Measurements from ENCODE around the gene GALNS. TPM values are rescaled to one million over a fixed set of nuclear protein-coding genes. Genes with fewer than 3 reads are reported as not detected.

GALNS gene
- total and polyA plus RNA-seq, 2 of the 8 experiments (the other 6 are each of a cell fraction or from before 2014, with no cell fraction given): 8.9 to 17.8 TPM

GRCh38 chr16:88804173-88804551, 52.6 kb downstream of the GALNS start:
- CTCF ChIA-PET (ENCODE audit: partially characterized antibody): interaction anchor here (1.5 to 1.8 kb wide), 2 partner anchors 9 to 12 kb away, joined by 3 to 6 read pairs; no protein-coding TSS in a partner anchor
- no peak for TF ChIP-seq NANOG (IDR thresholded peaks at IDR 0.05; ENCODE audit: insufficient read depth, low read depth, low read length, poor library complexity, severe bottlenecking)
- no peak for TF ChIP-seq ATF3 (IDR thresholded peaks at IDR 0.05; ENCODE audit: insufficient read depth, low read depth, low read length)
- TF ChIP-seq GTF2F1 (IDR thresholded peaks at IDR 0.05; ENCODE audit: borderline replicate concordance, low read depth, low read length): no peak
- TF ChIP-seq CREB1 (IDR thresholded peaks at IDR 0.05): no peak
- no peak for TF ChIP-seq E2F6 (IDR thresholded peaks at IDR 0.05)
- no peak for TF ChIP-seq ASH2L (IDR thresholded peaks at IDR 0.05; ENCODE audit: low read length)
- TF ChIP-seq CTBP2 (IDR thresholded peaks at IDR 0.05; ENCODE audit: borderline replicate concordance, insufficient read depth, insufficient read length, low read length): no peak
- TF ChIP-seq POU5F1 (IDR thresholded peaks at IDR 0.05; ENCODE audit: low read depth, low read length): no peak
- TF ChIP-seq SIN3A (conservative IDR thresholded peaks at IDR 0.05 in 1 of 2, IDR thresholded peaks at IDR 0.05 in 1 of 2; ENCODE audit: low read depth in 1 of 2, low read length in 2 of 2): peak in 1 of 2 experiments; percentile 7; a peak in 1 of 4 replicates

More at GRCh38 chr16:88804173-88804551, 52.6 kb downstream of the GALNS start:
- H3K9ac ChIP-seq (replicated peaks in 1 of 4; ENCODE audit: extremely low read depth in 1 of 4, low read depth in 3 of 4, low read length in 3 of 4): peak overlapping the region; percentile 66 to 88 (median 80)
- peaks cover 7% of the 10 kb centered on the region; the same call in 1 of the 2 replicates for H3K23me2 ChIP-seq (ENCODE audit: low read depth, low read length)
- H3K4me3 ChIP-seq (ENCODE audit: extremely low read depth in 1 of 4, insufficient read depth in 2 of 4, low read depth in 3 of 4, low read length in 4 of 4): peak overlapping the region; percentile 59 to 84 (median 80)
- peaks cover 21 to 32% of the 10 kb centered on the region in 2 experiments for H4K20me1 ChIP-seq (replicated peaks in 1 of 2; ENCODE audit: control insufficient read depth in 1 of 2, insufficient read depth in 2 of 2, low read length in 2 of 2)
- peak overlapping the region; percentile 73 for H4K91ac ChIP-seq (replicated peaks; ENCODE audit: insufficient read length, low read length)
- H2BK20ac ChIP-seq (ENCODE audit: low read length): no peak overlapping the region
- no peak overlapping the region for H2AK5ac ChIP-seq (ENCODE audit: low read depth, low read length)
- H2BK120ac ChIP-seq (replicated peaks; ENCODE audit: low read depth, low read length): no peak overlapping the region
- POLR2A ChIA-PET (ENCODE audit: partially characterized antibody): interaction anchor here (0.7 to 1.5 kb wide), 7 partner anchors 15 to 69 kb away, joined by 3 to 5 read pairs (median 3); no protein-coding TSS in a partner anchor
- H2BK5ac ChIP-seq (ENCODE audit: low read depth, low read length): no peak overlapping the region; the same call in 1 of the 2 replicates
- H3K9me3 ChIP-seq (ENCODE audit: insufficient read depth in 2 of 2, low read depth in 1 of 2, low read length in 1 of 2): no peaks in the 10 kb centered on the region
- 10% methylated on average over 10 of the region's 16 CpGs; no CpG with 5 or more reads in 1 of the 2 experiments for WGBS, 2 experiments (ENCODE audit: extremely low coverage in 1 of 2, insufficient coverage in 1 of 2, insufficient read length in 1 of 2, insufficient replicate concordance in 2 of 2, low coverage in 1 of 2, low lambda C conversion rate in 2 of 2, missing lambda C conversion rate in 1 of 2)
- H3K36me3 ChIP-seq (ENCODE audit: control insufficient read depth in 2 of 4, insufficient read depth in 4 of 4, low read length in 3 of 4): peaks cover 30 to 47% (median 40%) of the 10 kb centered on the region in 4 experiments
- H3K4ac ChIP-seq (replicated peaks; ENCODE audit: insufficient read length, low read depth, low read length): no peak overlapping the region
- H4K5ac ChIP-seq (ENCODE audit: insufficient read length, low read depth, low read length): no peak overlapping the region
- H2AFZ ChIP-seq (ENCODE audit: low read length): no peak overlapping the region
- no peak overlapping the region for H3K14ac ChIP-seq (ENCODE audit: insufficient read length)
- H3K23ac ChIP-seq (ENCODE audit: insufficient read length): no peak overlapping the region
- FAIRE-seq (no peak), DNase-seq (ENCODE audit: low read depth in 1 of 2, low spot score in 2 of 2) (no peak)
- H3K79me2 ChIP-seq (ENCODE audit: control insufficient read depth in 1 of 2, insufficient read depth in 2 of 2, low read length in 2 of 2): peaks cover 0 to 16% of the 10 kb centered on the region in 2 experiments; a peak in 2 of 4 replicates
- peaks cover 12% of the 10 kb centered on the region for H3K79me1 ChIP-seq (ENCODE audit: low read depth, low read length)
- H3K27me3 ChIP-seq (replicated peaks in 1 of 4; ENCODE audit: control insufficient read depth in 3 of 4, extremely low read depth in 1 of 4, insufficient read depth in 3 of 4, low read length in 3 of 4): no peaks in the 10 kb centered on the region
- H3K4me2 ChIP-seq (ENCODE audit: insufficient read depth in 1 of 2, low read depth in 2 of 2, low read length in 2 of 2): peak overlapping the region; percentile 87 to 95
- H3K18ac ChIP-seq (ENCODE audit: extremely low read depth, low read length): peak overlapping the region; percentile 60
- H2BK12ac ChIP-seq (ENCODE audit: low read depth, low read length): no peak overlapping the region
- H3K27ac ChIP-seq (ENCODE audit: low read depth, low read length): peak overlapping the region; percentile 63; the same call in 1 of the 2 replicates
- no peak overlapping the region; the same call in 1 of the 2 replicates for H4K8ac ChIP-seq (ENCODE audit: extremely low read depth, insufficient read depth, low read length)
- no peak overlapping the region for H2BK15ac ChIP-seq (ENCODE audit: low read length)
- peaks cover 0 to 12% (median 9%) of the 10 kb centered on the region in 4 experiments; a peak in 5 of 7 replicates for H3K4me1 ChIP-seq (replicated peaks in 1 of 4; ENCODE audit: control insufficient read depth in 3 of 4, insufficient read depth in 4 of 4, low read length in 3 of 4)
- H3K56ac ChIP-seq (replicated peaks; ENCODE audit: insufficient read length, low read depth, low read length): no peak overlapping the region
